ENCODE measurements around the gene MARCHF10. TPM values are rescaled to one million over a fixed set of nuclear protein-coding genes. Genes with fewer than 3 reads are reported as not detected.

Gene MARCHF10
- total and polyA plus RNA-seq, 2 of the 4 experiments (the other 2 are of a cell fraction): 0.18 to 0.74 TPM

DNA sequence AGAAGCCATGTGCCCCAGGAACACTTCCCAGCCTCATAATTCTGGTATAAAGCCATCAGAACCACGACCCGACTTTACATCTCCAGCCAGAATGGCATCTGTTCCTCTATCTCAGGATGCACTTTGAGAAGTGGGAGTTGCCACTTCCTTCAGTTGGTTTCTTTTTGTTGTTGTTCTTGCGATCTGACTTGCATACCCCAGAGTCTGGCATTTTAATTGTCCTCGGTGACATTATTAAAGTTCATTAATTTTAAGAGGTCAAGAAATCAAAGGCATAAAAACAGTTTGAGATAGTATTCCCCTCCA, 13.5 kb downstream of the MARCHF10 start:
- Histone ChIP-seq H3K27ac (ENCODE audit: insufficient read depth, low read length) (no peak overlapping the region), H3K56ac (ENCODE audit: extremely low read depth, insufficient read depth, low read length) (no peak overlapping the region), H3K4ac (ENCODE audit: low read depth, low read length) (peak overlapping the region; percentile 57), H3K14ac (replicated peaks; ENCODE audit: low read depth, low read length) (peak overlapping the region; percentile 5; the same call in 1 of the 2 replicates), H2AFZ (replicated peaks; ENCODE audit: low read length, poor library complexity) (no peak overlapping the region), H3K4me1 (ENCODE audit: control insufficient read depth, insufficient read depth, low read length) (peaks cover 12% of the 10 kb centered on the region), H3K79me1 (ENCODE audit: low read depth in 1 of 2, low read length in 2 of 2) (no peaks in the 10 kb centered on the region), H2BK5ac (ENCODE audit: low read depth, low read length, poor library complexity, severe bottlenecking) (peak overlapping the region; percentile 100), H2AK5ac (ENCODE audit: low read depth, low read length) (peak overlapping the region; percentile 99), H3K23ac (ENCODE audit: low read depth, low read length) (no peak overlapping the region), H3K36me3 (ENCODE audit: control insufficient read depth, insufficient read depth, low read length) (no peaks in the 10 kb centered on the region), H3K18ac (ENCODE audit: low read depth, low read length) (peak overlapping the region; percentile 86), H2BK120ac (ENCODE audit: low read depth, low read length) (peak overlapping the region; percentile 79), H4K5ac (ENCODE audit: low read depth, low read length) (peak overlapping the region; percentile 78; the same call in 1 of the 2 replicates), H3K4me3 (ENCODE audit: insufficient read depth, low read depth, low read length) (no peak overlapping the region), H3K9me3 (ENCODE audit: control insufficient read depth, insufficient read depth, low read length) (no peaks in the 10 kb centered on the region), H2AK9ac (replicated peaks; ENCODE audit: low read depth, low read length, poor library complexity) (no peak overlapping the region), H3K9me1 (ENCODE audit: insufficient read depth, low read length) (0 out of 2 replicates have a peak, but pooled peaks cover 5% of the 10 kb centered on the region), H3K4me2 (ENCODE audit: low read depth, low read length) (no peak overlapping the region), H3K27me3 (ENCODE audit: control insufficient read depth, insufficient read depth, low read length) (no peaks in the 10 kb centered on the region), H4K91ac (ENCODE audit: insufficient read depth, low read depth, low read length) (peak overlapping the region; percentile 70; the same call in 1 of the 2 replicates), H3K9ac (ENCODE audit: low read depth, low read length) (no peak overlapping the region), H2BK20ac (ENCODE audit: low read depth, low read length) (peak overlapping the region; percentile 41), H4K20me1 (ENCODE audit: insufficient read depth, low read length) (no peaks in the 10 kb centered on the region; the same call in 1 of the 2 replicates), H4K8ac (ENCODE audit: low read depth in 2 of 2, low read length in 2 of 2) (peak overlapping the region; percentile 29 to 43; a peak in 2 of 4 replicates), H2BK15ac (ENCODE audit: low read depth, low read length) (peak overlapping the region; percentile 88; the same call in 2 of the 3 replicates)
- no TSS peak for BruUV-seq (replicated peaks)
- in situ Hi-C loops (cut with MboI; ENCODE audit: low sequenced_read_pairs): no loop called here
- no peak for DNase-seq
- dilution Hi-C loops (cut with HindIII; ENCODE audit: low sequenced_read_pairs, unreplicated experiment): no loop called here
- CTCF ChIA-PET: interaction anchor here (1.2 kb wide), 1 partner anchor 93 kb away, joined by 4 read pairs; no protein-coding TSS in a partner anchor
- no peak for TF ChIP-seq MAZ (IDR thresholded peaks at IDR 0.05; ENCODE audit: borderline replicate concordance, low read depth, low read length)
- TF ChIP-seq CHD1 (IDR thresholded peaks at IDR 0.05; ENCODE audit: low read depth, low read length): no peak
- no peak for TF ChIP-seq RCOR1 (IDR thresholded peaks at IDR 0.05; ENCODE audit: insufficient replicate concordance, low read length)
- no peak for TF ChIP-seq MAFK (IDR thresholded peaks at IDR 0.05; ENCODE audit: low read depth, low read length)
- no peak for TF ChIP-seq CTCF (conservative IDR thresholded peaks at IDR 0.05; ENCODE audit: low read depth, low read length)
- TF ChIP-seq ELK1 (IDR thresholded peaks at IDR 0.05; ENCODE audit: borderline replicate concordance, low read depth, low read length): no peak
- TF ChIP-seq NFE2L2 (IDR thresholded peaks at IDR 0.05; ENCODE audit: low read depth, low read length): no peak
- TF ChIP-seq RFX5 (IDR thresholded peaks at IDR 0.05; ENCODE audit: low read depth, low read length): no peak
- no peak for TF ChIP-seq BHLHE40 (IDR thresholded peaks at IDR 0.05; ENCODE audit: low read depth, low read length)
- TF ChIP-seq FOS (IDR thresholded peaks at IDR 0.05; ENCODE audit: low read depth, low read length): no peak
- no peak for TF ChIP-seq RAD21 (IDR thresholded peaks at IDR 0.05; ENCODE audit: low read length)
- no peak for TF ChIP-seq MXI1 (IDR thresholded peaks at IDR 0.05; ENCODE audit: borderline replicate concordance, low read depth, low read length)
- TF ChIP-seq USF2 (IDR thresholded peaks at IDR 0.05; ENCODE audit: low read depth, low read length): no peak
- TF ChIP-seq SMC3 (IDR thresholded peaks at IDR 0.05; ENCODE audit: low read depth, low read length): no peak
- no peak for TF ChIP-seq CEBPB (IDR thresholded peaks at IDR 0.05; ENCODE audit: low read depth, low read length)
- no peak for TF ChIP-seq POLR2A (IDR thresholded peaks at IDR 0.05; ENCODE audit: low read depth, low read length)
- POLR2A ChIA-PET (ENCODE audit: unreplicated experiment): no interaction called here
- intact Hi-C loops (cut with micrococcal nuclease): no loop called here
- no peak for ATAC-seq (ENCODE audit: low read depth)
- no CpG with 5 or more reads among the region's 4 CpGs for WGBS, 2 experiments (ENCODE audit: extremely low coverage in 2 of 2, insufficient read length in 1 of 2)

Data from IMR-90 (cell line).